DOHH2 (cell line): ENCODE measurements around the gene TMEM156.

ENCODE experiments used
- CTCF ChIP-seq: fragments of 200-600 bp; sonication (generic); IDR thresholded peaks from one replicate; pipeline ENCODE4 v1.5.1; 2014; ENCODE audit warnings: antibody characterized with exemption, mild to moderate bottlenecking, low read depth, low read length; ENCODE audit not compliant: poor library complexity, severe bottlenecking
- EZH2phosphoT487 ChIP-seq: fragments of 200-600 bp; sonication (generic); IDR thresholded peaks from 2 replicates; pipeline ENCODE4 v1.6.1; 2017; ENCODE audit warnings: borderline replicate concordance, mild to moderate bottlenecking, antibody characterized with exemption, low read length, moderate library complexity, mixed read lengths

GRCh38 chr4:38967260-38968095, 64.7 kb downstream of the TMEM156 start:
- TF ChIP-seq CTCF (no peak), EZH2phosphoT487 (no peak)
